Fibroblast of skin of left quadriceps (primary cell): ENCODE data around the gene ABCG8.

Experiments used
- DNase-seq, 2 experiments: peaks; one replicate each; pipeline ENCODE4 v3.0.0-alpha.2; 2013; ENCODE audit warnings: low read depth in 2 of 2

The ABCG8 gene

GRCh38 chr2:43838560-43839267 is at the start of gene ABCG8, which contains the start of gene ABCG5:
TSS of gene ABCG8 (plus strand) at chr2:43838971. CDS start at chr2:43839054, 83 bp downstream.
TSS of gene ABCG5 (minus strand) at chr2:43838839. CDS start at chr2:43838679, 160 bp downstream.
- DNase-seq, result no peak

- no peak for DNase-seq
Measured at GRCh38 chr2:43790147-43790546, 48.6 kb upstream of the ABCG8 start.

GRCh38 chr2:43791035-43791765 is 47.6 kb upstream of the ABCG8 start:
- DNase-seq, result no peak

GRCh38 chr2:43792653-43793052 is 46.1 kb upstream of the ABCG8 start:
- no peak for DNase-seq

GRCh38 chr2:43794956-43795355 is 43.8 kb upstream of the ABCG8 start:
- no peak for DNase-seq

GRCh38 chr2:43796206-43796605 is 42.6 kb upstream of the ABCG8 start:
- no peak for DNase-seq

GRCh38 chr2:43798300-43798699 is 40.5 kb upstream of the ABCG8 start:
- no peak for DNase-seq

GRCh38 chr2:43800894-43801293 is 37.9 kb upstream of the ABCG8 start:
- DNase-seq, result no peak

- no peak for DNase-seq
Measured at GRCh38 chr2:43802135-43802534, 36.6 kb upstream of the ABCG8 start.

- no peak for DNase-seq
Measured at GRCh38 chr2:43803113-43803512, 35.7 kb upstream of the ABCG8 start.

GRCh38 chr2:43806719-43807031 is 32.1 kb upstream of the ABCG8 start:
- DNase-seq, result no peak

GRCh38 chr2:43810452-43810851 is 28.3 kb upstream of the ABCG8 start:
- DNase-seq, result no peak

GRCh38 chr2:43810888-43811287 is 27.9 kb upstream of the ABCG8 start:
- no peak for DNase-seq

GRCh38 chr2:43812006-43812405 is 26.8 kb upstream of the ABCG8 start:
- DNase-seq, result no peak

GRCh38 chr2:43812947-43813346 is 25.8 kb upstream of the ABCG8 start:
- no peak for DNase-seq

- no peak for DNase-seq
Measured at GRCh38 chr2:43814711-43815110, 24.1 kb upstream of the ABCG8 start.

GRCh38 chr2:43818761-43819160 is 20.0 kb upstream of the ABCG8 start:
- no peak for DNase-seq

GRCh38 chr2:43819491-43820163 is 19.1 kb upstream of the ABCG8 start:
- no peak for DNase-seq

- DNase-seq, result no peak
Measured at GRCh38 chr2:43822839-43823238, 15.9 kb upstream of the ABCG8 start.

- no peak for DNase-seq
Measured at GRCh38 chr2:43823751-43824150, 15.0 kb upstream of the ABCG8 start.

- no peak for DNase-seq
Measured at GRCh38 chr2:43824512-43824911, 14.3 kb upstream of the ABCG8 start.

GRCh38 chr2:43824951-43825493 is 13.7 kb upstream of the ABCG8 start:
- no peak for DNase-seq

- no peak for DNase-seq
Measured at GRCh38 chr2:43825841-43826240, 12.9 kb upstream of the ABCG8 start.
